GM19193 (cell line): ENCODE data around the gene MGMT.

ENCODE experiments used
- POLR2A ChIP-seq: IDR thresholded peaks from 4 replicates; pipeline ENCODE4 v1.6.1; 2011; ENCODE audit not compliant: insufficient read depth, insufficient read length; ENCODE audit errors: extremely low read depth

MGMT gene

DNA sequence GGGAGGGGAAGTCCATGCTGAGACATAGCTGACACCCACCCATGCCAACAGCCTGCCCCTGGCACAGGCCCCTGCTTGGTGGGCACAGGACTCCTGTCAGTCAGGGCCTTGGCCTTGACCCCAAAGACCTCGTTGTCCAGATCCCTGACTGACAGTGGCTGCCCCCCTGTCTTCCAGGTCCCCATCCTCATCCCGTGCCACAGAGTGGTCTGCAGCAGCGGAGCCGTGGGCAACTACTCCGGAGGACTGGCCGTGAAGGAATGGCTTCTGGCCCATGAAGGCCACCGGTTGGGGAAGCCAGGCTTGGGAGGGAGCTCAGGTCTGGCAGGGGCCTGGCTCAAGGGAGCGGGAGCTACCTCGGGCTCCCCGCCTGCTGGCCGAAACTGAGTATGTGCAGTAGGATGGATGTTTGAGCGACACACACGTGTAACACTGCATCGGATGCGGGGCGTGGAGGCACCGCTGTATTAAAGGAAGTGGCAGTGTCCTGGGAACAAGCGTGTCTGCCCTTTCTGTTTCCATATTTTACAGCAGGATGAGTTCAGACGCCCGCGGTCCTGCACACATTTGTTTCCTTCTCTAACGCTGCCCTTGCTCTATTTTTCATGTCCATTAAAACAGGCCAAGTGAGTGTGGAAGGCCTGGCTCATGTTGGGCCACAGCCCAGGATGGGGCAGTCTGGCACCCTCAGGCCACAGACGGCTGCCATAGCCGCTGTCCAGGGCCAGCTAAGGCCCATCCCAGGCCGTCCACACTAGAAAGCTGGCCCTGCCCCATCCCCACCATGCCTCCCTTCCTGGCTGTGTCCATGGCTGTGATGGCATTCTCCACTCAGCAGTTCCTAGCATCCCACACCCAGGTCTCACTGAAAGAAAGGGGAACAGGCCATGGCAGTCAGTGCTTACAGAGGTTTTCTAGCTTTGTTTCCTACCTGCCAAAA is 299.8 kb downstream of the MGMT start:
- TF ChIP-seq POLR2A: no peak

- TF ChIP-seq POLR2A: no peak
Observed at GRCh38 chr10:129767751-129768150, 300.7 kb downstream of the MGMT start.

DNA sequence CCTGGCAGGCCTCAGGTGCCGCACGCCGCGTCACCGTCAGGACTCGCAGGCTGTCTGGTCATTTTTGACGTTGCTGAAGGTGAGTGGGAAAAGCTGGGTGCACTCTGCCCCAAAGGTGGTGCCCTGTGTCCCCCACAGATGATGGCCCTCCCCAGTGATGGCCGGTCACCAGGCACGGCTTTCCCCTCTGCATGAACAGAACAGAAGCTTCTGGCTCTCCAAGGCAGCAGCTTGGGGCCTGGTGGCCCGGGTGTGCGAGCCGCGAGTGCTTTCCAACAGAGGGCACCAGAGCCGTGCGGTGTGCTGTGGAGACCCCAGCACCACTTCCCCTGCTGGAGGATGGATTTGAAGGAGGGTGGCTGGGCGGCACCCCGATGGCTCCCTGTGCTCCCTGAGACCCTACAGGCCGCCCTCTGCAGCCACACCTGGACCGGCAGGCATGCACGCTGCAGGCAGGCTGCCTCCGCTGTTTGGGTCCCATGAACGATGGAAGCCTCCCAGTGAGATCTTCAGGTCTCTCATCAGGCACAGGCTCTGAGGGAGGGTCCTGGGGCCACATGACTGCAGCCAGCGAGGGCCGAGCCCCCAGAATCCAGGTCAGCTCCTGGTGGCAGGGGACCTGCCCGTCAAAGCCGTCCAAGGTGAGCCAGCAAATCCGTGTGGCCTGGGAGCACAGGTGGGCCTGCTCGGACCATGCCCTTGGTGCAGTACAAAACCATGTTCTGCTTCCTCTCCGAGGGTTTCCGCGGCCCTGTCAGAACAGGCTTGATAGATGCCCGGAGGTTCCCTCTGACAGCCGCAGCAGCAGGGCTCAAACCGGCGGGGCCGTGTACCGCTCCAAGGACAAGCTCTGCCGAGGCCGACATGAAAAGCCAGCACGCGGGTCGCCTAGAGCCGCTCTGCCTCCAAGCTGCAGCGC is 301.7 kb downstream of the MGMT start:
- no peak for TF ChIP-seq POLR2A

GRCh38 chr10:129769381-129770116 is 302.5 kb downstream of the MGMT start:
- TF ChIP-seq POLR2A: no peak

- no peak for TF ChIP-seq POLR2A
Observed at GRCh38 chr10:129770286-129770685, 303.2 kb downstream of the MGMT start.

DNA sequence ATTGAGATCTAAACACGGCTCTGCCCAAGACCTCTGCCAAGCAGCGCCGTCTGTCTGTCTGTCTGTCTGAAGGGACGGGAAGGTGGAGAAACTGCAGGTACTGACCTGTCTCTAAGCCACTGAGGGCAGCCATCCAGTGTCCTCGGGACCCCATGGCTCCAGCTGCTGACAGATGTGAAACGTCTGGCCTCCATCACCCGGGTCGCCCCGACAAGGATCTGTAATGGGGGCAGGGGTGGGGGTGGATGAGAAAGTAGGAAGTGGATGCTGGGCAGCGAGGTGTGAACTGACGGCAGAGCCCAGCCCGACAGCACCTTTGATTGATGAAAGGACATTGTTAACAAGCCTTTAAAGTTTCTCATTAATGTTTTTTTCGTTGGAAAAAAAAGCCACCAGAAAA is 304.0 kb downstream of the MGMT start:
- no peak for TF ChIP-seq POLR2A

- TF ChIP-seq POLR2A: no peak
Observed at GRCh38 chr10:129771576-129771975, 304.5 kb downstream of the MGMT start.

- no peak for TF ChIP-seq POLR2A
Observed at GRCh38 chr10:129771991-129772431, 305.0 kb downstream of the MGMT start.

DNA sequence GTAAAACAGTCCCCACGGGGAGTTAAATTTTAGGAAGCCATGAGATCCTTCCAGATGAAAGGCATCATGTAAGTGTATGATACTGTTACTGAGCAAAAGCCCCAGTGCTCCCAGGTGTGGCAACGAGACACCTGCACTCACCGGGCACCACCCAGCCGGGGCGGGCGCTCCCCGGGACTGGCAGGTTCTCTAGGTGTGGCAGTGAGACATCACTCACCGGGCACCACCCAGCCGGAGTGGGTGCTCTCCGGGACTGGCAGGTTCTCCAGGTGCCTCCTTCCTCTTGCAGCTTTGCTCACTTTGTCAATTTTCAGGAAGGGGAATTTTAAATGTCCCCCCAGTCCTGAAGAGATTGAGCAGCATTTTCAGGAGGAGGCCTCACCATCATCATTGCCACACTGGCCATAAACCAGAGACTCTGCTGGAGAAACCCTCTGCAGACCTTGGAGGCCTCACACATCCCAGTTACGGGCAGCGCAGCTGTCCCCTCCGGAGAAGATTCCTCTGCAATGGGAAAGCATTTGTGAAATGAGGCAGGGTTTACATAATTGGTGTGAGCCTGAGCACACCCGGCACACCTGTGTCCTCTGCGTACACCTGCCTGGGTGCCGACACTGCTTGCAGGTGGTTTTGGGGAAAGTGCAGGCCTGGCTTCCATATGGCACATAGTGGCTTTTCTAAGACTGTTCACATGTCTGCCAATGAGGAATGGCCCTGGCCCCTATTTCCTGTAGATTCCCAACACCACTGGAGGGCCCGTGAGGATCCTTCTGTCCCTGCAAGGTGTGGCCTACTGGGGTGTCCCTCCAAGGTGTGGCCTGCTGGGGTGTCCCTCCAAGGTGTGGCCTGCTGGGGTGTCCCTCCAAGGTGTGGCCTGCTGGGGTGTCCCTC is 305.7 kb downstream of the MGMT start:
- TF ChIP-seq POLR2A: no peak

DNA sequence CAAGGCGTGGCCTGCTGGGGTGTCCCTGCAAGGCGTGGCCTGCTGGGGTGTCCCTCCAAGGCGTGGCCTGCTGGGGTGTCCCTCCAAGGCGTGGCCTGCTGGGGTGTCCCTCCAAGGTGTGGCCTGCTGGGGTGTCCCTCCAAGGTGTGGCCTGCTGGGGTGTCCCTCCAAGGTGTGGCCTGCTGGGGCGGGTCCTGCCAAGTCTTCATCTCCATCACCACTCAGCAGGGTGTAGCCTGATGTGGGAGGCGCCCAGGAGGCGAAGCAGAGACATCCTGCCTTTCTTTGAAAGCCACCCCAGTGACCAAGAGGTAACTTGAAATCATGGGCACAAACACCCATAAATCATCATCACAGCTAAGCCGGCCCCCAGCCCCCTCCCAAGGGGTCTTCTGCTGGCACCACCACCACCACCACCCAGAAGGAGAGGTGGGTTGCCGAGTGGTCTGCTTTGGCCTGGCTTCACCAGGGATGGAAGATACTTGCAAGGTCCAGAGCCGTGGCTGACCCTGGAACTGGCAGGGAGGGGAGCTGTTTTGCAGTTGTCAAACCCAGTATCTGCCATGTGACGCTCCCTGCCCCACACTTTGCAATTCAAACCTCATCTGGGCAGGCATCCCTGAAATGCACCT is 306.4 kb downstream of the MGMT start:
- no peak for TF ChIP-seq POLR2A

- no peak for TF ChIP-seq POLR2A
Observed at GRCh38 chr10:129774082-129774735, 307.2 kb downstream of the MGMT start.

DNA sequence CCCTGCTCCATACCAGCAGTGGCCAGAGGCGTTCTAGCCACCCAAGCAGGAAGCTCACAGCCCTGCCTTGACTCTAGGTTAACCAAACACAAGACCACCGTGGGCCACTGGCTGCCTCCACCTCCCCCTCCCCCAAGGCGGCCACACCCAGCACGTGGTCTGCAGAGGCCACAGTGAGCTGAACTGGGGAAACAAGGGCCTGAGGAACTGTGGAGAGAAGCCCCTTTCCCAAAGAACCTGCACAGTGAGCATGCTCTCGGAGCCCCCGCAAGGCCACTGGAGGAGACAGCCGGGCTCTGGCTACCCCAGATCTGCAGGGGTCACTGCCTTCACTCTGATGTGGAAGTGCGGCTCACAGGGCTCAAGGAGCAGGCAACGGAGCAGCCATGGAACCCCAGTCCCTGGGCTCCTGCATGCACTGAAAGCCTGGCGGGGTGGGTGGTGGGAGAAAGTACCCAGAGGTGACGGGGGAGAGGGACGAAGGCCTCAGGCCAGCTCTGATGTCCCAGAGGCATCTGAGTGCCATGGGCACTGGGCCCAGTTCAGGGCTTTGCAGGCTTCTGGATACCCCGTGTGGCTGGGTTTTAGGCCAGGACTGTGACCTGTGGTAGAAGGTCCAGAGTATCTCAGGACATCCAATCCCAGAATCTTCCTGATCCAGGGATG is 307.8 kb downstream of the MGMT start:
- TF ChIP-seq POLR2A: no peak

GRCh38 chr10:129775681-129776080 is 308.6 kb downstream of the MGMT start:
- TF ChIP-seq POLR2A: no peak

DNA sequence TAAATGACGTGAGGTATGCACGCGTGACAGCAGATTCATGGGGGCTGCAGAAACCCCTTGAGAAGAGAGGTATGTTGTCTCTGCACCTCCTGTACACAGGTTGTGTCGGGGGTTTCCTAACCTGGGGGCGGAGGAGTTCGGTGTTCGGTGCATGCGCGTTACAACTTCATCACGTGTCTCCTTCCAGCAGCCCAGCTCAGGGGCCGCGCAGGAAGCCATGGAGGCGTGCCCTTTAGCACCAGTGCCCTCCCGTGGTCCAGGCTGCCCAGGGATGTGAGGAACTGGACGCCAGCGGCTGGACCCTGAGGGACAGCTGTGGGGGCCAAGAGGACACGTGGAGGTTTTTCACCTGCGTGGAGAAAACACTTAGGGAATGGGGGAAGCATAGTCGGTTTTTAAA is 310.6 kb downstream of the MGMT start:
- no peak for TF ChIP-seq POLR2A
